BLaER1 treated with 17β-estradiol and CSF1 and Interleukin-3, amounts not matched to agents 10 nM and 100 nM (cell line): Measurements from ENCODE around the gene SLC22A7.
A peak's percentile ranks its signal among the peaks of the same experiment; 100 is the strongest.
"Not testable (repeated sequence)": the region's sequence is repeated elsewhere in the genome, so short reads cannot be mapped to it uniquely, and the experiment has no call there.

Experiments
- H3K27ac ChIP-seq, 11 experiments: shearing (Covaris generic); formaldehyde crosslinking; 2 replicates each; pipeline ENCODE4 v1.8.1; 2022
- H3K27me3 ChIP-seq, 11 experiments: shearing (Covaris generic); formaldehyde crosslinking; 2 replicates each; pipeline ENCODE4 v1.8.1; 2022
- H3K36me3 ChIP-seq, 11 experiments: shearing (Covaris generic); formaldehyde crosslinking; 2 replicates each; pipeline ENCODE4 v1.8.1; 2022
- H3K4me1 ChIP-seq, 10 experiments: shearing (Covaris generic); formaldehyde crosslinking; 2 replicates each; pipeline ENCODE4 v1.8.1; 2022
- H3K4me2 ChIP-seq, 11 experiments: shearing (Covaris generic); formaldehyde crosslinking; 2 replicates each; pipeline ENCODE4 v1.8.1; 2022
- H3K4me3 ChIP-seq, 10 experiments: shearing (Covaris generic); formaldehyde crosslinking; 2 replicates each; pipeline ENCODE4 v1.8.1; 2022
- H3K9ac ChIP-seq, 11 experiments: shearing (Covaris generic); formaldehyde crosslinking; 2 replicates each; pipeline ENCODE4 v1.8.1; 2022
- H3K9me3 ChIP-seq, 11 experiments: shearing (Covaris generic); formaldehyde crosslinking; replicated peaks in 1 of 11; 2 replicates each; pipeline ENCODE4 v1.8.1; 2022
- H4K20me1 ChIP-seq, 11 experiments: shearing (Covaris generic); formaldehyde crosslinking; 2 replicates each; pipeline ENCODE4 v1.8.1; 2022
- Cebpa-rat ChIP-seq, 11 experiments: shearing (Covaris generic); IDR thresholded peaks; 2 replicates each; pipeline ENCODE4 v1.8.1; 2022

The SLC22A7 gene

DNA sequence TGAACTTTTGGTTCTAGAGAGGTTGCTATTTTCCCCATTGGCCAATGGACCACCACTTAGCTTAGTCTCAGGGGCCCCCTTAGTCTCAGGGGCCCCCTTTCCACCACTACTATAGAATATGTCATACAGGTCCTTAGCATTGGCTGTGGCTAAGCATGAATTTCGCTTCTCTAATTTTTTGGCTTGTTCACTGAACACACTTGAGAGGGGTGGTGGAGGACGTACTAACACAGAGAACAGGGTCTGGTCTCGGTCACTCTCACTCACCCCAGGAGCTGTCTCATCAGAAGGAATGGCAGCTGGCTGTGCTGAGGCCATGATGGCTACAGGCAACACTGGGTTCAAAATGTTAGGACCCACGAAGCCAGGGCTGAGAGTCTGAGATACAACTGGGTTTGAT is 41.1 kb downstream of the SLC22A7 start:
- no peaks in the 10 kb centered on the region for H3K27me3 ChIP-seq
- H3K4me2 ChIP-seq: peak overlapping the region in 1 of 11 experiments; percentile 1; a peak in 1 of 22 replicates
- no peaks in the 10 kb centered on the region for H3K9me3 ChIP-seq
- H3K4me3 ChIP-seq: no peak overlapping the region
- no peak for TF ChIP-seq Cebpa-rat (IDR thresholded peaks at IDR 0.05)
- peaks cover 0 to 24% (median 9%) of the 10 kb centered on the region in 10 experiments; a peak in 12 of 20 replicates for H3K4me1 ChIP-seq
- no peak overlapping the region for H3K27ac ChIP-seq
- peaks cover 0 to 12% (median 0%) of the 10 kb centered on the region in 11 experiments; a peak in 1 of 22 replicates for H4K20me1 ChIP-seq
- peaks cover 72 to 86% (median 80%) of the 10 kb centered on the region in 11 experiments for H3K36me3 ChIP-seq
- H3K9ac ChIP-seq: no peak overlapping the region

DNA sequence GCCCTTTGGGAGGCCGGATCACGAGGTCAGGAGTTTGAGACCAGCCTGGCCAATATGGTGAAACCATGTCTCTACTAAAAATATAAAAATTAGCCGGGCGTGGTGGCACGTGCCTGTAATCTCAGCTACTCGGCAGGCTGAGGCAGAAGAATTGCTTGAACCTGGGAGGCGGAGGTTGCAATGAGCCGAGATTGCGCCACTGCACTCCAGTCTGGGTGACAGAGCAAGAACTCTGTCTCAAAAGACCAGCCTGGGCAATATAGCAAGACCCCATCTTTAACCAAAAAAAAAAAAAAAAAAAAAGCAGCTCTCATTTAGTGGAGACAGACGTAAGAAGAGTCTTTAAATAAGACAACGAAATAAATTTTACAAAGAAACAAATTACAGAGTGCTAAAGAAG is 48.2 kb downstream of the SLC22A7 start:
- not testable (repeated sequence) for H3K4me3 ChIP-seq, H3K4me2 ChIP-seq, H3K4me1 ChIP-seq, H3K27me3 ChIP-seq, H3K9ac ChIP-seq, H3K9me3 ChIP-seq, H4K20me1 ChIP-seq, H3K27ac ChIP-seq
- H3K36me3 ChIP-seq: peaks cover 86 to 100% (median 96%) of the 10 kb centered on the region in 11 experiments

GRCh38 chr6:43347021-43347420 is 49.0 kb downstream of the SLC22A7 start:
- H3K27me3 ChIP-seq: no peaks in the 10 kb centered on the region
- no peak overlapping the region for H3K4me2 ChIP-seq
- H3K9ac ChIP-seq: no peak overlapping the region
- no peak for TF ChIP-seq Cebpa-rat (IDR thresholded peaks at IDR 0.05)
- no peaks in the 10 kb centered on the region for H3K9me3 ChIP-seq
- H3K27ac ChIP-seq: no peak overlapping the region
- peaks cover 86 to 100% (median 96%) of the 10 kb centered on the region in 11 experiments for H3K36me3 ChIP-seq
- H3K4me1 ChIP-seq: no peaks in the 10 kb centered on the region
- H4K20me1 ChIP-seq: no peaks in the 10 kb centered on the region; a peak in 1 of 22 replicates
- no peak overlapping the region for H3K4me3 ChIP-seq

GRCh38 chr6:43347444-43347843 is 49.4 kb downstream of the SLC22A7 start:
- H3K27ac ChIP-seq: no peak overlapping the region
- no peaks in the 10 kb centered on the region for H3K27me3 ChIP-seq
- H3K9ac ChIP-seq: no peak overlapping the region
- TF ChIP-seq Cebpa-rat (IDR thresholded peaks at IDR 0.05): no peak
- H3K36me3 ChIP-seq: peaks cover 86 to 100% (median 96%) of the 10 kb centered on the region in 11 experiments
- H3K9me3 ChIP-seq: no peaks in the 10 kb centered on the region
- no peak overlapping the region for H3K4me2 ChIP-seq
- peaks cover 0 to under 1% (median 0%) of the 10 kb centered on the region in 11 experiments; a peak in 1 of 22 replicates for H4K20me1 ChIP-seq
- H3K4me3 ChIP-seq: no peak overlapping the region
- H3K4me1 ChIP-seq: no peaks in the 10 kb centered on the region

DNA sequence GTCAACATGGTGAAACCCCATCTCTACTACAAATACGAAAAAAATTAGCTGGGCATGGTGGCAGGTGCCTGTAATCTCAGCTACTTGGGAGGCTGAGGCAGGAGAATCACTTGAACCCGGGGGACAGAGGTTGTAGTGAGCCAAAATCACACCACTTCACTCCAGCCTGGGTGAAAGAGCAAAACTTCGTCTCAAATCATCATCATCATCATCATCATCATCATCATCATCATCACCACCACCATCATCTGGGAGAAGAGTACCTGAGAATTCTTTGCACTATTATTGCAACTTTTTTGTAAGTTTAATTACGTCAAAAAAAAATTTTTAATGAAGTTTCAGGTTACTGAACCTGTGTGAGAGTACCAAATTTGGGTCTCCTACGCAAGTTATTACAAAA is 53.9 kb downstream of the SLC22A7 start:
- not testable (repeated sequence) for H3K27ac ChIP-seq, H3K4me1 ChIP-seq, H3K9ac ChIP-seq, H3K4me3 ChIP-seq, H3K4me2 ChIP-seq, H3K27me3 ChIP-seq, H3K9me3 ChIP-seq
- peaks cover 76 to 97% (median 91%) of the 10 kb centered on the region in 11 experiments for H3K36me3 ChIP-seq
- H4K20me1 ChIP-seq: peaks cover 0 to 20% (median 15%) of the 10 kb centered on the region in 11 experiments; a peak in 10 of 22 replicates
